Measurements from ENCODE around the gene GMDS.

Gene GMDS

GRCh38 chr6:2085657-2086056 lies 159.7 kb downstream of the GMDS start (continued):
- no peak for TF ChIP-seq ESRRG (CRISPR knock-in tag; IDR thresholded peaks at IDR 0.05)
- TF ChIP-seq ISL1 (CRISPR knock-in tag; IDR thresholded peaks at IDR 0.05): no peak
- TF ChIP-seq, protein P1, sequence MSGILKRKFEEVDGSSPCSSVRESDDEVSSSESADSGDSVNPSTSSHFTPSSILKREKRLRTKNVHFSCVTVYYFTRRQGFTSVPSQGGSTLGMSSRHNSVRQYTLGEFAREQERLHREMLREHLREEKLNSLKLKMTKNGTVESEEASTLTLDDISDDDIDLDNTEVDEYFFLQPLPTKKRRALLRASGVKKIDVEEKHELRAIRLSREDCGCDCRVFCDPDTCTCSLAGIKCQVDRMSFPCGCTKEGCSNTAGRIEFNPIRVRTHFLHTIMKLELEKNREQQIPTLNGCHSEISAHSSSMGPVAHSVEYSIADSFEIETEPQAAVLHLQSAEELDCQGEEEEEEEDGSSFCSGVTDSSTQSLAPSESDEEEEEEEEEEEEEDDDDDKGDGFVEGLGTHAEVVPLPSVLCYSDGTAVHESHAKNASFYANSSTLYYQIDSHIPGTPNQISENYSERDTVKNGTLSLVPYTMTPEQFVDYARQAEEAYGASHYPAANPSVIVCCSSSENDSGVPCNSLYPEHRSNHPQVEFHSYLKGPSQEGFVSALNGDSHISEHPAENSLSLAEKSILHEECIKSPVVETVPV (CRISPR knock-in tag; IDR thresholded peaks at IDR 0.05): no peak
- TF ChIP-seq CSDC2 (CRISPR knock-in tag; IDR thresholded peaks at IDR 0.05): no peak

DNA sequence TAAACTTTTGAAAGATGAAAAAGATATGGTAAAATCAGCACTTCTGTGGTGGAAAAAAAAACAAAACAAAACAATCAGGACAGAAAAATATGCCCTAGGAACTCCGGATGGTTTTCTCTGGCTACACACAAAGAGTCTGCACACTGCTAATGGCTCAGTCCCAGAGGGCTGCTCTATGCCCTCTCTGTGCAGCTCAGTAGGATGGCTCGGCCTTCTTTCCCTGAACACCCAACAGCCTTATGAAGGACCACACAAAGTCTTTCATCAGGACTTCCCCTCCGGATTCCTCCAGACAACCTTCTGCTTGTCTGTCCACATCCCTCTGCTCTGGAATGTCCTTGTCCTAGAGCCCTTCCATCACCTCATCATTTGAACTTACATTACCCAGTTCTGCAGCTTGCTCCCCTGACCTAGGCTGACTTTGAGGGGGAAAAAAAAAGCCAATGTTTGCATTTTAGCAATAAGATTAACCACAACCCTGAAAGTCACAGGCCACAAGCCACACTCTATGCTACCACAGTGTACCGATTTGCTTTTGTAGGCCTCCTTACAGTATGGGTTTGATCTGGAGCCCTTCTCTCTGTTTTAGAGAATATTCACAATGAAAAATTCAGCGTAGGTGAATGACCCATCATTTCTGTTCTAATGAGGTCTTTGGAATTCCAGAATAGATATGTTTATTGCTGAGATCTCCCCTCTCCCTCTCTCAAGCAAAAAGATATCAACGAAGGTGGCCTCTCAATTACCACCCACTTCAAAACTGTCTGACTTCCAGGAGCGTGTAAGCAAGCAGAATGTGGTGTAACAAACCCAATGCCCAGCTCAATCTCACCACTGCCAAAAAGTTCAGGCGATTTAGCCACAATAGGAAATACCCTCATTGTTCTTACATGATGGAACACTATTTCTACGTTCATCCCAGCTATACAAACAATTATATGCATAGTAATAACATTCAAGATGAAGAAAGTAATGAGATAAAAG lies 164.0 kb downstream of the GMDS start:
- TF ChIP-seq ZNF70 (CRISPR knock-in tag; IDR thresholded peaks at IDR 0.05) (no peak), PPARA (CRISPR knock-in tag; IDR thresholded peaks at IDR 0.05; ENCODE audit: borderline replicate concordance) (no peak), CREB5 (CRISPR knock-in tag; IDR thresholded peaks at IDR 0.05; ENCODE audit: low read depth) (no peak), SNAI2 (CRISPR knock-in tag; IDR thresholded peaks at IDR 0.05) (no peak), ZFP30 (CRISPR knock-in tag; IDR thresholded peaks at IDR 0.05) (no peak), ZNF8 (CRISPR knock-in tag; IDR thresholded peaks at IDR 0.05) (no peak), CSDC2 (CRISPR knock-in tag; IDR thresholded peaks at IDR 0.05) (no peak), PATZ1 (CRISPR knock-in tag; IDR thresholded peaks at IDR 0.05; ENCODE audit: borderline replicate concordance) (no peak), TCF4 (CRISPR knock-in tag; IDR thresholded peaks at IDR 0.05; ENCODE audit: borderline replicate concordance) (no peak), TOX (CRISPR knock-in tag; IDR thresholded peaks at IDR 0.05; ENCODE audit: borderline replicate concordance) (no peak), ARNTL (CRISPR knock-in tag; IDR thresholded peaks at IDR 0.05; ENCODE audit: borderline replicate concordance, low read depth) (no peak), RARB (CRISPR knock-in tag; IDR thresholded peaks at IDR 0.05) (no peak)
- ATAC-seq: no peak

- TF ChIP-seq BACH2 (CRISPR knock-in tag; IDR thresholded peaks at IDR 0.05; ENCODE audit: borderline replicate concordance) (no peak), PPARA (CRISPR knock-in tag; IDR thresholded peaks at IDR 0.05; ENCODE audit: borderline replicate concordance) (no peak), ISL1 (CRISPR knock-in tag; IDR thresholded peaks at IDR 0.05) (no peak), ESRRG (CRISPR knock-in tag; IDR thresholded peaks at IDR 0.05) (no peak)
- TF ChIP-seq, protein P2, sequence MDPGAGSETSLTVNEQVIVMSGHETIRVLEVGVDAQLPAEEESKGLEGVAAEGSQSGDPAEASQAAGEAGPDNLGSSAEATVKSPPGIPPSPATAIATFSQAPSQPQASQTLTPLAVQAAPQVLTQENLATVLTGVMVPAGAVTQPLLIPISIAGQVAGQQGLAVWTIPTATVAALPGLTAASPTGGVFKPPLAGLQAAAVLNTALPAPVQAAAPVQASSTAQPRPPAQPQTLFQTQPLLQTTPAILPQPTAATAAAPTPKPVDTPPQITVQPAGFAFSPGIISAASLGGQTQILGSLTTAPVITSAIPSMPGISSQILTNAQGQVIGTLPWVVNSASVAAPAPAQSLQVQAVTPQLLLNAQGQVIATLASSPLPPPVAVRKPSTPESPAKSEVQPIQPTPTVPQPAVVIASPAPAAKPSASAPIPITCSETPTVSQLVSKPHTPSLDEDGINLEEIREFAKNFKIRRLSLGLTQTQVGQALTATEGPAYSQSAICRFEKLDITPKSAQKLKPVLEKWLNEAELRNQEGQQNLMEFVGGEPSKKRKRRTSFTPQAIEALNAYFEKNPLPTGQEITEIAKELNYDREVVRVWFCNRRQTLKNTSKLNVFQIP (CRISPR knock-in tag; IDR thresholded peaks at IDR 0.05; ENCODE audit: borderline replicate concordance, low read depth): no peak
- no peak for ATAC-seq
These were observed 166.5 kb downstream of the GMDS start for GRCh38 chr6:2078888-2079287.

DNA sequence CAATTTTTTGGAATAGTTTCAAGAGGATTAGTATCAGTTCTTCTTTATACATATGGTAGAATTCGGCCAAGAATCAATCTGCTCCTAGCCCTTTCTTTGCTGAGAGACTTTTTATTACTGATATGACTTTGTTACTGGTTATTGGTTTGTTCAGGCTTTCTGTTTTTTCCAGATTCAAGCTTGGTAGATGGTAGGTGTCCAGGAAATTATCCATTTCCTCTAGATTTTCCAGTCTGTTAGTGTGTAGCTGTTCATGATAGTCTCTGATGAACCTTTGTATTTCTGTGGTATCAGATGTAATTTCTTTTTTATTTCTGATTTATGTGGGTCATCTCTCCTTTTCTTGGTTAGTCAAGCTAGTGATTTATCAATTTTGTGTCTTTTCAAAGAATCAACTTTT lies 167.6 kb downstream of the GMDS start:
- TF ChIP-seq BACH2 (CRISPR knock-in tag; IDR thresholded peaks at IDR 0.05; ENCODE audit: borderline replicate concordance): no peak
- no peak for TF ChIP-seq GLIS3 (CRISPR knock-in tag; IDR thresholded peaks at IDR 0.05)
- no peak for TF ChIP-seq OSR1 (CRISPR knock-in tag; IDR thresholded peaks at IDR 0.05)
- ATAC-seq: no peak

- TF ChIP-seq, protein P1 (CRISPR knock-in tag; IDR thresholded peaks at IDR 0.05): no peak
- no peak for TF ChIP-seq OSR1 (CRISPR knock-in tag; IDR thresholded peaks at IDR 0.05)
- TF ChIP-seq GLIS3 (CRISPR knock-in tag; IDR thresholded peaks at IDR 0.05): no peak
- TF ChIP-seq ARNTL (CRISPR knock-in tag; IDR thresholded peaks at IDR 0.05; ENCODE audit: borderline replicate concordance, low read depth): no peak
- no peak for TF ChIP-seq ZC3H10 (CRISPR knock-in tag; IDR thresholded peaks at IDR 0.05)
- TF ChIP-seq TCF4 (CRISPR knock-in tag; IDR thresholded peaks at IDR 0.05; ENCODE audit: borderline replicate concordance): no peak
- TF ChIP-seq TSHZ2 (CRISPR knock-in tag; IDR thresholded peaks at IDR 0.05): no peak
- no peak for ATAC-seq
These were observed 171.9 kb downstream of the GMDS start for GRCh38 chr6:2073476-2073875.

All from SK-N-SH treated with all-trans-retinoic acid at 6 μM for 48 hours (cell line).